HG02970 (cell line): ENCODE results near the gene ARRB2.
A peak's percentile ranks its signal among the peaks of the same experiment; 100 is the strongest.
"Not testable (repeated sequence)": the region's sequence is repeated elsewhere in the genome, so short reads cannot be mapped to it uniquely, and the experiment has no call there.

Experiments used
- ATAC-seq: cut with Tn5 transposase; IDR thresholded peaks from one replicate; pipeline ENCODE4 v1.9.1; 2021; ENCODE audit warnings: mild to moderate bottlenecking, moderate library complexity, moderate number of reproducible peaks; ENCODE audit not compliant: unreplicated experiment, low FRiP score

The ARRB2 gene

GRCh38 chr17:4699401-4700056, 10.9 kb upstream of the ARRB2 start:
- not testable (repeated sequence) for ATAC-seq

GRCh38 chr17:4701116-4701515, 9.3 kb upstream of the ARRB2 start:
- ATAC-seq = no peak

- no peak for ATAC-seq
Measured at GRCh38 chr17:4703330-4703691, 7.1 kb upstream of the ARRB2 start.

- not testable (repeated sequence) for ATAC-seq
Measured at GRCh38 chr17:4704574-4704907, 5.9 kb upstream of the ARRB2 start.

- no peak for ATAC-seq
Measured at GRCh38 chr17:4704991-4705390, 5.4 kb upstream of the ARRB2 start.

- ATAC-seq = no peak
Measured at GRCh38 chr17:4706121-4706520, 4.3 kb upstream of the ARRB2 start.

GRCh38 chr17:4708436-4708835, 2.0 kb upstream of the ARRB2 start:
- ATAC-seq = no peak

- peak; percentile 4 for ATAC-seq
Measured at GRCh38 chr17:4710693-4711634, 532 bp downstream of the ARRB2 start.

- ATAC-seq = no peak
Measured at GRCh38 chr17:4711661-4712181, 1.3 kb downstream of the ARRB2 start.

GRCh38 chr17:4712526-4712925, 2.1 kb downstream of the ARRB2 start:
- ATAC-seq = no peak

GRCh38 chr17:4714340-4715062, 4.1 kb downstream of the ARRB2 start:
- ATAC-seq = not testable (repeated sequence)

GRCh38 chr17:4715063-4715744, 4.8 kb downstream of the ARRB2 start:
- ATAC-seq = no peak

- no peak for ATAC-seq
Measured at GRCh38 chr17:4716081-4716480, 5.6 kb downstream of the ARRB2 start.

GRCh38 chr17:4717791-4718190, 7.4 kb downstream of the ARRB2 start:
- no peak for ATAC-seq

GRCh38 chr17:4718276-4718675, 7.8 kb downstream of the ARRB2 start:
- ATAC-seq = no peak

- no peak for ATAC-seq
Measured at GRCh38 chr17:4719146-4719545, 8.7 kb downstream of the ARRB2 start.

- ATAC-seq = no peak
Measured at GRCh38 chr17:4719684-4720221, 9.3 kb downstream of the ARRB2 start.

GRCh38 chr17:4720787-4721186, 10.4 kb downstream of the ARRB2 start:
- no peak for ATAC-seq

GRCh38 chr17:4721203-4722135, 11.0 kb downstream of the ARRB2 start:
- ATAC-seq = no peak
